Calu3 (cell line): ENCODE data around the gene F12. TPM values are rescaled to one million over a fixed set of nuclear protein-coding genes. Genes with fewer than 3 reads are reported as not detected.

Experiments used
- BruUV-seq: library from RNA; stranded (reverse); fragments of 400-500 nt; replicated peaks from 2 replicates; lab custom pipeline; 2021; lab: Mats Ljungman, UMichigan
- CTCF ChIA-PET: fragments of 300-600 bp; sonication (Branson Sonifier 250); formaldehyde crosslinking; loops from one replicate; lab custom pipeline; 2022; ENCODE audit warnings: antibody characterized with exemption; lab: Charles Lee
- DNase-seq: peaks from one replicate; pipeline ENCODE4 v3.0.0; 2022
- H3K27ac Mint-ChIP-seq: one replicate; pipeline ENCODE4 v1.8.0; 2022; ENCODE audit warnings: mixed read lengths; ENCODE audit not compliant: unreplicated experiment
- H3K27me3 Mint-ChIP-seq: one replicate; pipeline ENCODE4 v1.8.0; 2022; ENCODE audit warnings: mixed read lengths; ENCODE audit not compliant: unreplicated experiment
- H3K36me3 Mint-ChIP-seq: one replicate; pipeline ENCODE4 v1.8.0; 2022; ENCODE audit warnings: mild to moderate bottlenecking, moderate library complexity, mixed read lengths; ENCODE audit not compliant: insufficient read depth, unreplicated experiment
- H3K4me1 Mint-ChIP-seq: one replicate; pipeline ENCODE4 v1.8.0; 2022; ENCODE audit warnings: mild to moderate bottlenecking, low read depth, mixed read lengths; ENCODE audit not compliant: unreplicated experiment
- H3K4me3 Mint-ChIP-seq: one replicate; pipeline ENCODE4 v1.8.0; 2022; ENCODE audit warnings: mild to moderate bottlenecking, low read depth, moderate library complexity, mixed read lengths; ENCODE audit not compliant: unreplicated experiment
- H3K9me3 Mint-ChIP-seq: one replicate; pipeline ENCODE4 v1.8.0; 2022; ENCODE audit warnings: low read depth, mixed read lengths; ENCODE audit not compliant: unreplicated experiment
- CTCF ChIP-seq: fragments of 200-600 bp; IDR thresholded peaks from one replicate; pipeline ENCODE4 v1.8.0; 2022; ENCODE audit warnings: antibody characterized with exemption; ENCODE audit not compliant: unreplicated experiment
- intact Hi-C: fragments of 100-400 bp; cut with micrococcal nuclease; formaldehyde crosslinking; loops from one replicate; pipeline ENCODE4 v1.10.0; 2022; ENCODE audit not compliant: unreplicated experiment
- total RNA-seq: library from RNA; stranded (reverse); gene quantifications from 2 replicates; pipeline ENCODE4 v1.2.3, GENCODE V29; 2022

F12 gene
- total RNA-seq, 1 experiment from 2014 or later, result 14.3 TPM

- intact Hi-C loops, result no loop called here
- peak; percentile 100 for DNase-seq
- peak overlapping the region; percentile 100 for H3K27ac Mint-ChIP-seq
- CTCF ChIA-PET, result interaction anchor here (0.5 to 3.6 kb wide), 12 partner anchors 10 to 173 kb away, joined by 3 to 33 read pairs (median 4); no protein-coding TSS in a partner anchor
- H3K36me3 Mint-ChIP-seq, result peaks cover 59% of the 10 kb centered on the region
- H3K4me1 Mint-ChIP-seq, result peaks cover 34% of the 10 kb centered on the region
- peaks cover 12% of the 10 kb centered on the region for H3K27me3 Mint-ChIP-seq
- TSS peak; percentile 94 for BruUV-seq
- H3K4me3 Mint-ChIP-seq, result peak overlapping the region; percentile 93
- no peaks in the 10 kb centered on the region for H3K9me3 Mint-ChIP-seq
- TF ChIP-seq CTCF, result no peak
Measured at GRCh38 chr5:177425801-177426565, 16.6 kb upstream of the F12 start.

GRCh38 chr5:177425196-177425800 lies 15.9 kb upstream of the F12 start:
- peaks cover 52% of the 10 kb centered on the region for H3K36me3 Mint-ChIP-seq
- no peak for TF ChIP-seq CTCF
- no peaks in the 10 kb centered on the region for H3K9me3 Mint-ChIP-seq
- H3K4me1 Mint-ChIP-seq, result peaks cover 34% of the 10 kb centered on the region
- peak overlapping the region; percentile 93 for H3K4me3 Mint-ChIP-seq
- CTCF ChIA-PET, result interaction anchor here (0.6 to 3.6 kb wide), 3 partner anchors 22 to 110 kb away, joined by 3 to 33 read pairs (median 4); no protein-coding TSS in a partner anchor
- no peak for DNase-seq
- peaks cover 12% of the 10 kb centered on the region for H3K27me3 Mint-ChIP-seq
- no TSS peak for BruUV-seq
- peak overlapping the region; percentile 100 for H3K27ac Mint-ChIP-seq
- intact Hi-C loops, result no loop called here

- CTCF ChIA-PET, result interaction anchor here (1.5 kb wide), 2 partner anchors 19 to 21 kb away, joined by 4 to 5 read pairs; no protein-coding TSS in a partner anchor
- peaks cover 36% of the 10 kb centered on the region for H3K36me3 Mint-ChIP-seq
Measured at GRCh38 chr5:177423671-177424070, 14.3 kb upstream of the F12 start.

More at GRCh38 chr5:177423671-177424070, 14.3 kb upstream of the F12 start:
- Mint-ChIP-seq H3K4me3 (no peak overlapping the region), H3K4me1 (peaks cover 22% of the 10 kb centered on the region), H3K27ac (no peak overlapping the region), H3K9me3 (no peaks in the 10 kb centered on the region), H3K27me3 (peaks cover 12% of the 10 kb centered on the region)
- intact Hi-C loops, result no loop called here
- no TSS peak for BruUV-seq
- no peak for TF ChIP-seq CTCF
- DNase-seq, result no peak
